A549 (cell line): ENCODE data around the gene BSND. TPM values are rescaled to one million over a fixed set of nuclear protein-coding genes. Genes with fewer than 3 reads are reported as not detected.

Source experiments
- ATAC-seq, 2 experiments: fragments of 200-7000 bp in 1 of 2; fragments of >200 bp in 1 of 2; cut with Nextera tagmentation in 1 of 2; cut with Tn5 transposase in 1 of 2; 3 replicates each; pipeline versions ENCODE4 v1.8.0 to v1.9.1; 2018 to 2020; ENCODE audit warnings: mild to moderate bottlenecking in 1 of 2, moderate library complexity in 1 of 2
- CTCF ChIA-PET: fragments of 300-600 bp; sonication (Branson Sonifier 250); formaldehyde crosslinking; extraction: SDS; loops from one replicate; lab custom pipeline; 2021; ENCODE audit warnings: antibody characterized with exemption, inconsistent platforms; lab: Yijun Ruan, JAX
- POLR2A ChIA-PET: fragments of 350-600 bp; formaldehyde crosslinking; extraction: SDS; loops from one replicate; lab custom pipeline; 2021; ENCODE audit warnings: antibody characterized with exemption, inconsistent platforms; lab: Yijun Ruan, JAX
- DNase-seq, 2 experiments: peaks; one replicate each; pipeline versions ENCODE4 v3.0.0 to v3.0.0-alpha.2; 2011 to 2016; ENCODE audit warnings: low read depth in 1 of 2, low spot score in 1 of 2
- FAIRE-seq: peaks from 2 replicates; lab custom pipeline; 2011; peaks lifted over from hg19 to GRCh38; lab: Jason Lieb, UNC
- H3K27ac ChIP-seq, 2 experiments: fragments of >200 bp; sonication (Bioruptor Twin); formaldehyde crosslinking; 3 replicates each; pipeline ENCODE4 v1.5.1; 2016 to 2017
- H3K4me1 ChIP-seq: fragments of >200 bp; sonication (Bioruptor Twin); formaldehyde crosslinking; 3 replicates; pipeline ENCODE4 v1.6.1; 2016
- H3K4me2 ChIP-seq: fragments of >200 bp; sonication (Bioruptor Twin); formaldehyde crosslinking; 3 replicates; pipeline ENCODE4 v1.6.1; 2016
- H3K4me3 ChIP-seq: fragments of >200 bp; sonication (Bioruptor Twin); formaldehyde crosslinking; 3 replicates; pipeline ENCODE4 v1.5.1; 2016
- H3K9me3 ChIP-seq: fragments of >200 bp; sonication (Bioruptor Twin); formaldehyde crosslinking; 3 replicates; pipeline ENCODE4 v1.6.1; 2016
- BHLHE40 ChIP-seq: IDR thresholded peaks from 2 replicates; pipeline ENCODE4 v1.6.1; 2012; ENCODE audit warnings: low read depth, low read length, inconsistent platforms
- CEBPB ChIP-seq, 2 experiments: fragments of >200 bp in 1 of 2; sonication (Bioruptor Twin) in 1 of 2; formaldehyde crosslinking in 1 of 2; IDR thresholded peaks; 2 replicates each; pipeline ENCODE4 v1.6.1; 2012 to 2016
- CHD2 ChIP-seq: fragments of 150-350 bp; IDR thresholded peaks from 2 replicates; pipeline ENCODE4 v1.6.1; 2014; ENCODE audit warnings: low read length; ENCODE audit not compliant: partially characterized antibody
- EHMT2 ChIP-seq: fragments of 200-600 bp; sonication (generic); IDR thresholded peaks from 2 replicates; pipeline ENCODE4 v1.6.1; 2016; ENCODE audit warnings: antibody characterized with exemption, low read depth, mild to moderate bottlenecking, moderate library complexity
- EP300 ChIP-seq, 2 experiments: fragments of >200 bp; sonication (Bioruptor Twin); formaldehyde crosslinking; IDR thresholded peaks; 2 replicates in 1 of 2; 3 replicates in 1 of 2; pipeline ENCODE4 v1.6.1; 2016 to 2017
- FOSL2 ChIP-seq, 2 experiments: fragments of 450-650 bp in 1 of 2; fragments of >200 bp in 1 of 2; sonication (Bioruptor Twin) in 1 of 2; formaldehyde crosslinking; IDR thresholded peaks; 2 replicates each; pipeline versions ENCODE4 v1.5.0 to v1.6.1; 2016 to 2020; ENCODE audit warnings: mild to moderate bottlenecking in 1 of 2, moderate library complexity in 1 of 2
- FOXS1 ChIP-seq: fragments of 250-450 bp; sonication (Bioruptor Pico); IDR thresholded peaks from 2 replicates; pipeline ENCODE4 v1.5.0; 2020; ENCODE audit warnings: mild to moderate bottlenecking, moderate library complexity
- GATA3 ChIP-seq: IDR thresholded peaks from 2 replicates; pipeline ENCODE4 v1.6.1; 2012; ENCODE audit warnings: borderline replicate concordance
- HDAC2 ChIP-seq: fragments of 200-600 bp; sonication (generic); IDR thresholded peaks from 2 replicates; pipeline ENCODE4 v1.6.1; 2016
- HOXA7 ChIP-seq: fragments of 250-450 bp; sonication (Bioruptor Pico); IDR thresholded peaks from 2 replicates; pipeline ENCODE4 v1.5.0; 2020; ENCODE audit warnings: mild to moderate bottlenecking, moderate library complexity
- HOXB5 ChIP-seq: fragments of 250-450 bp; sonication (Bioruptor Pico); IDR thresholded peaks from 2 replicates; pipeline ENCODE4 v1.5.0; 2020; ENCODE audit warnings: mild to moderate bottlenecking, moderate library complexity
- JUN ChIP-seq, 2 experiments: fragments of >200 bp; sonication (Bioruptor Twin); formaldehyde crosslinking; IDR thresholded peaks; 2 replicates in 1 of 2; 3 replicates in 1 of 2; pipeline ENCODE4 v1.6.1; 2016 to 2017
- KDM5A ChIP-seq: fragments of 200-600 bp; sonication (generic); IDR thresholded peaks from 2 replicates; pipeline ENCODE4 v1.6.1; 2016; ENCODE audit warnings: antibody characterized with exemption, mild to moderate bottlenecking
- MAZ ChIP-seq: fragments of 150-350 bp; IDR thresholded peaks from 2 replicates; pipeline ENCODE4 v1.6.1; 2014; ENCODE audit warnings: antibody characterized with exemption, low read depth, low read length, borderline replicate concordance
- NFE2L2 ChIP-seq: fragments of 150-350 bp; conservative IDR thresholded peaks from 2 replicates; pipeline ENCODE4 v1.6.1; 2014; ENCODE audit warnings: low read length
- PHF8 ChIP-seq: fragments of 200-600 bp; sonication (generic); IDR thresholded peaks from 2 replicates; pipeline ENCODE4 v1.6.1; 2016; ENCODE audit warnings: low read depth, mild to moderate bottlenecking, antibody characterized with exemption, moderate library complexity, borderline replicate concordance
- POLR2A ChIP-seq: IDR thresholded peaks from 2 replicates; pipeline ENCODE4 v1.6.1; 2012; ENCODE audit warnings: mild to moderate bottlenecking, low read length
- POLR2AphosphoS2 ChIP-seq: conservative IDR thresholded peaks from 2 replicates; pipeline ENCODE4 v1.6.1; 2012; ENCODE audit warnings: low read length, improper control_type of control experiment, inconsistent platforms
- RAD21 ChIP-seq, 2 experiments: fragments of >200 bp in 1 of 2; sonication (Bioruptor Twin) in 1 of 2; formaldehyde crosslinking in 1 of 2; IDR thresholded peaks in 1 of 2; conservative IDR thresholded peaks in 1 of 2; 2 replicates in 1 of 2; 3 replicates in 1 of 2; pipeline ENCODE4 v1.6.1; 2012 to 2018; ENCODE audit warnings: inconsistent platforms in 1 of 2
- RCOR1 ChIP-seq: fragments of 150-350 bp; IDR thresholded peaks from 2 replicates; pipeline ENCODE4 v1.6.1; 2014; ENCODE audit warnings: antibody characterized with exemption, low read length, low read depth
- RNF2 ChIP-seq: fragments of 200-600 bp; sonication (generic); IDR thresholded peaks from 2 replicates; pipeline ENCODE4 v1.6.1; 2016; ENCODE audit warnings: low read depth, mild to moderate bottlenecking, antibody characterized with exemption, moderate library complexity, borderline replicate concordance
- SMC3 ChIP-seq: fragments of >200 bp; sonication (Bioruptor Twin); formaldehyde crosslinking; IDR thresholded peaks from 3 replicates; pipeline ENCODE4 v1.6.1; 2018; ENCODE audit warnings: inconsistent platforms
- TP53 ChIP-seq: fragments of 250-450 bp; sonication (Bioruptor Pico); IDR thresholded peaks from 2 replicates; pipeline ENCODE4 v1.5.0; 2021; ENCODE audit warnings: mild to moderate bottlenecking, moderate library complexity
- ZFP36 ChIP-seq: fragments of 450-650 bp; IDR thresholded peaks from 2 replicates; pipeline ENCODE4 v1.6.1; 2014; ENCODE audit warnings: borderline replicate concordance; ENCODE audit not compliant: partially characterized antibody
- WGBS: methylation state at CpG from one replicate; pipeline ENCODE4 v1.1.6; 2017; ENCODE audit errors: missing lambda C conversion rate; 5-methylcytosine and 5-hydroxymethylcytosine counted together
- polyA plus RNA-seq, 4 experiments: library from polyadenylated mRNA; depleted of rRNA in 3 of 4; stranded (reverse); fragments of >200 nt; fragmentation: RNase III in 1 of 4; extraction: RNeasy Plus Mini Kit Qiagen cat#74134 plus additional on column Dnase treatment in 1 of 4; gene quantifications; 2 replicates in 3 of 4; 3 replicates in 1 of 4; pipeline ENCODE4 v1.2.3, GENCODE V29; 2011 to 2017
- TF ChIP-seq, protein P1 (sequence below): fragments of 150-350 bp; IDR thresholded peaks from 2 replicates; pipeline ENCODE4 v1.6.1; 2014; ENCODE audit warnings: low read depth, mild to moderate bottlenecking, low read length
- TF ChIP-seq, protein P2 (sequence below): fragments of >200 bp; sonication (Bioruptor Twin); formaldehyde crosslinking; IDR thresholded peaks from 3 replicates; pipeline ENCODE4 v1.6.1; 2016
- TF ChIP-seq, protein P3 (sequence below): fragments of 200-600 bp; sonication (generic); IDR thresholded peaks from 2 replicates; pipeline ENCODE4 v1.6.1; 2016; ENCODE audit warnings: antibody characterized with exemption, mild to moderate bottlenecking, moderate library complexity
- TF ChIP-seq, protein P4 (sequence below): fragments of >200 bp; sonication (Bioruptor Twin); formaldehyde crosslinking; IDR thresholded peaks from 3 replicates; pipeline ENCODE4 v1.5.1; 2016

Gene BSND
- polyA plus RNA-seq, 2 of the 4 experiments (the other 2 are of a cell fraction) = not detected

DNA sequence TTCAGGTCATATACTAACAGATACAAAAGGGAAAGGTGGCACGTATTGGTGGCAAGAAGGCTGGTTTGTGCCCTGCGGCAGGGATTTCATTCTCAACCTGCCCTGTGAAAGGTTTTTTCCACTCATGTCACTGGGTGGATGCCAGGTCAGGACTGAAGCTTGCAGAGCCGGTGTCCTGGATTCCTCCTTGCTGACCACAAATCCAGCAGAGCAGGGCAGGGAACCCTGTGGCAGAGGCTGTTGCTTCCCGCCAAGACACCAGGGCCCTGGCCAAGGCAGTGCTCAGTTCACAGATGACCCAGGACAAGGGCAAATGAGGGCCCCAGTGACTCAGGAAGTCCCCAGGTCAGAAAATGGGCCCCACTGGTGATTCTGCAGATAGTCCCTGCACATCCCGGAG, 16.4 kb downstream of the BSND start:
- no peak overlapping the region for H3K4me3 ChIP-seq
- TF ChIP-seq GATA3 (no peak), FOSL2 (IDR thresholded peaks at IDR 0.05) (no peak), FOSL2 (CRISPR knock-in tag; IDR thresholded peaks at IDR 0.05) (no peak), ZFP36 (no peak), NFE2L2 (no peak), RNF2 (no peak), FOXS1 (CRISPR knock-in tag) (no peak), RCOR1 (no peak), CHD2 (no peak), BHLHE40 (no peak), SMC3 (no peak), POLR2AphosphoS2 (no peak), JUN (IDR thresholded peaks at IDR 0.05) (no peak), KDM5A (no peak), HOXA7 (CRISPR knock-in tag) (no peak), EP300 (IDR thresholded peaks at IDR 0.05) (no peak), HDAC2 (no peak), TP53 (CRISPR knock-in tag) (no peak)
- TF ChIP-seq, protein P1, sequence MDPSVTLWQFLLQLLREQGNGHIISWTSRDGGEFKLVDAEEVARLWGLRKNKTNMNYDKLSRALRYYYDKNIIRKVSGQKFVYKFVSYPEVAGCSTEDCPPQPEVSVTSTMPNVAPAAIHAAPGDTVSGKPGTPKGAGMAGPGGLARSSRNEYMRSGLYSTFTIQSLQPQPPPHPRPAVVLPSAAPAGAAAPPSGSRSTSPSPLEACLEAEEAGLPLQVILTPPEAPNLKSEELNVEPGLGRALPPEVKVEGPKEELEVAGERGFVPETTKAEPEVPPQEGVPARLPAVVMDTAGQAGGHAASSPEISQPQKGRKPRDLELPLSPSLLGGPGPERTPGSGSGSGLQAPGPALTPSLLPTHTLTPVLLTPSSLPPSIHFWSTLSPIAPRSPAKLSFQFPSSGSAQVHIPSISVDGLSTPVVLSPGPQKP = no peak
- TF ChIP-seq, protein P2, sequence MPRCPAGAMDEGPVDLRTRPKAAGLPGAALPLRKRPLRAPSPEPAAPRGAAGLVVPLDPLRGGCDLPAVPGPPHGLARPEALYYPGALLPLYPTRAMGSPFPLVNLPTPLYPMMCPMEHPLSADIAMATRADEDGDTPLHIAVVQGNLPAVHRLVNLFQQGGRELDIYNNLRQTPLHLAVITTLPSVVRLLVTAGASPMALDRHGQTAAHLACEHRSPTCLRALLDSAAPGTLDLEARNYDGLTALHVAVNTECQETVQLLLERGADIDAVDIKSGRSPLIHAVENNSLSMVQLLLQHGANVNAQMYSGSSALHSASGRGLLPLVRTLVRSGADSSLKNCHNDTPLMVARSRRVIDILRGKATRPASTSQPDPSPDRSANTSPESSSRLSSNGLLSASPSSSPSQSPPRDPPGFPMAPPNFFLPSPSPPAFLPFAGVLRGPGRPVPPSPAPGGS = no peak
- TF ChIP-seq, protein P3, sequence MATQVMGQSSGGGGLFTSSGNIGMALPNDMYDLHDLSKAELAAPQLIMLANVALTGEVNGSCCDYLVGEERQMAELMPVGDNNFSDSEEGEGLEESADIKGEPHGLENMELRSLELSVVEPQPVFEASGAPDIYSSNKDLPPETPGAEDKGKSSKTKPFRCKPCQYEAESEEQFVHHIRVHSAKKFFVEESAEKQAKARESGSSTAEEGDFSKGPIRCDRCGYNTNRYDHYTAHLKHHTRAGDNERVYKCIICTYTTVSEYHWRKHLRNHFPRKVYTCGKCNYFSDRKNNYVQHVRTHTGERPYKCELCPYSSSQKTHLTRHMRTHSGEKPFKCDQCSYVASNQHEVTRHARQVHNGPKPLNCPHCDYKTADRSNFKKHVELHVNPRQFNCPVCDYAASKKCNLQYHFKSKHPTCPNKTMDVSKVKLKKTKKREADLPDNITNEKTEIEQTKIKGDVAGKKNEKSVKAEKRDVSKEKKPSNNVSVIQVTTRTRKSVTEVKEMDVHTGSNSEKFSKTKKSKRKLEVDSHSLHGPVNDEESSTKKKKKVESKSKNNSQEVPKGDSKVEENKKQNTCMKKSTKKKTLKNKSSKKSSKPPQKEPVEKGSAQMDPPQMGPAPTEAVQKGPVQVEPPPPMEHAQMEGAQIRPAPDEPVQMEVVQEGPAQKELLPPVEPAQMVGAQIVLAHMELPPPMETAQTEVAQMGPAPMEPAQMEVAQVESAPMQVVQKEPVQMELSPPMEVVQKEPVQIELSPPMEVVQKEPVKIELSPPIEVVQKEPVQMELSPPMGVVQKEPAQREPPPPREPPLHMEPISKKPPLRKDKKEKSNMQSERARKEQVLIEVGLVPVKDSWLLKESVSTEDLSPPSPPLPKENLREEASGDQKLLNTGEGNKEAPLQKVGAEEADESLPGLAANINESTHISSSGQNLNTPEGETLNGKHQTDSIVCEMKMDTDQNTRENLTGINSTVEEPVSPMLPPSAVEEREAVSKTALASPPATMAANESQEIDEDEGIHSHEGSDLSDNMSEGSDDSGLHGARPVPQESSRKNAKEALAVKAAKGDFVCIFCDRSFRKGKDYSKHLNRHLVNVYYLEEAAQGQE = no peak
- H3K4me2 ChIP-seq = no peak overlapping the region
- POLR2A ChIA-PET = no interaction called here
- CTCF ChIA-PET = interaction anchor here (0.6 to 4.2 kb wide), 4 partner anchors 12 to 70 kb away, joined by 3 to 17 read pairs (median 7); no protein-coding TSS in a partner anchor
- no peak for DNase-seq
- WGBS = 83% methylated on average over 5 of the region's 5 CpGs
- no peak for FAIRE-seq
- no peak overlapping the region for H3K27ac ChIP-seq
- no peak for ATAC-seq
- H3K9me3 ChIP-seq = no peaks in the 10 kb centered on the region
- no peaks in the 10 kb centered on the region for H3K4me1 ChIP-seq

DNA sequence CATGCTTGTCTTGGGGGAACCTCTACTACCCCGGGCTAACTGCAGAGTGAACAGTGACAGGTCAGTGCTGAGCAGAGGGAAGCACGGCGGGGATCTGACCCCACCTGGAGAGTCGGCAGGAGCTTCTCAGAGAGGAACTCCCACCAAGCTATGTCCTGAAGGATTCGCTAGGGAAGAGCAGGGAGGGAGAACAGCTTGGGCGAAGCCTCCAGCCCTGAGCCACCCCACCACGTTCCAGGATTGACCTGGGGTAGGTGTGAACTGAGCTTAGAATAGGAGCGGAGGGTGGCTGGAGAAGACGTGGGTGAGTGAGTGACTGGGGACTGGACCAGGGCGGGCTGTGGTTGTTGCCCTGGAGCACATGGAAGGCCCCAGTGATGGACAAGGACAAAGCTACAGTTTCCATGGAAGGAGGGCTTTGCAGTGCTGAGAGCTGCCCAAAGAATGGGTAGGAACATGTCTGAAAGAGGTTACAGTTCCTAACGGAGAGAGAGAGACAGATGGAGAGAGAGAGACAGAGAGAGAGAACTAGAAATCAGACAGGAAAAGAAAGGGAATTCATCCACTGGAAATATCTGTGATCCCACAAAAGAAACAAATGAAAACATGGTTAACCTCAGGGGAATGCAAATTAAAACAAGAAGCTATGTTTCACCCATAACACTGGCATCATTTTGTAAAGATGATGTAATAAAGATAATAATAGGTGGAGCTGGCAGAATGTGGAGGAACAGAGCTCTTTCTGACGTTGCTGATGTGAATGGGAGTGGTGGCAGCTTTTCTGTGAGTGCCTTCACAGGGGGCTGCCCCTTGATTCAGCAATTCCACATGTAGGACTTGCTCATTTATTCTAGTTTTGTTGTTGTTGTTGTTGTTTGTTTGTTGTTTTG, 17.2 kb downstream of the BSND start:
- H3K27ac ChIP-seq = no peak overlapping the region
- FAIRE-seq = no peak
- no peaks in the 10 kb centered on the region for H3K4me1 ChIP-seq
- no peaks in the 10 kb centered on the region for H3K9me3 ChIP-seq
- 0 out of 6 replicates have a peak, but pooled peaks of 1 of the 2 experiments have one; percentile 23 for ATAC-seq
- ChIA-PET CTCF (interaction anchor here (1.1 to 4.2 kb wide), 6 partner anchors 9 to 71 kb away, joined by 4 to 17 read pairs (median 8); no protein-coding TSS in a partner anchor), POLR2A (no interaction called here)
- no peak for DNase-seq
- no peak overlapping the region for H3K4me3 ChIP-seq
- no peak overlapping the region for H3K4me2 ChIP-seq
- WGBS = 51% methylated on average over 11 of the region's 12 CpGs
- no peak for TF ChIP-seq HOXB5 (CRISPR knock-in tag)
- TF ChIP-seq RCOR1 = no peak
- no peak for TF ChIP-seq MAZ
- TF ChIP-seq POLR2A = no peak
- TF ChIP-seq, protein P4, sequence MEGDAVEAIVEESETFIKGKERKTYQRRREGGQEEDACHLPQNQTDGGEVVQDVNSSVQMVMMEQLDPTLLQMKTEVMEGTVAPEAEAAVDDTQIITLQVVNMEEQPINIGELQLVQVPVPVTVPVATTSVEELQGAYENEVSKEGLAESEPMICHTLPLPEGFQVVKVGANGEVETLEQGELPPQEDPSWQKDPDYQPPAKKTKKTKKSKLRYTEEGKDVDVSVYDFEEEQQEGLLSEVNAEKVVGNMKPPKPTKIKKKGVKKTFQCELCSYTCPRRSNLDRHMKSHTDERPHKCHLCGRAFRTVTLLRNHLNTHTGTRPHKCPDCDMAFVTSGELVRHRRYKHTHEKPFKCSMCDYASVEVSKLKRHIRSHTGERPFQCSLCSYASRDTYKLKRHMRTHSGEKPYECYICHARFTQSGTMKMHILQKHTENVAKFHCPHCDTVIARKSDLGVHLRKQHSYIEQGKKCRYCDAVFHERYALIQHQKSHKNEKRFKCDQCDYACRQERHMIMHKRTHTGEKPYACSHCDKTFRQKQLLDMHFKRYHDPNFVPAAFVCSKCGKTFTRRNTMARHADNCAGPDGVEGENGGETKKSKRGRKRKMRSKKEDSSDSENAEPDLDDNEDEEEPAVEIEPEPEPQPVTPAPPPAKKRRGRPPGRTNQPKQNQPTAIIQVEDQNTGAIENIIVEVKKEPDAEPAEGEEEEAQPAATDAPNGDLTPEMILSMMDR = no peak
- TF ChIP-seq CEBPB (IDR thresholded peaks at IDR 0.05) = no peak
- TF ChIP-seq EHMT2 = no peak
- no peak for TF ChIP-seq RNF2
- TF ChIP-seq PHF8 = no peak
- TF ChIP-seq RAD21 (conservative IDR thresholded peaks at IDR 0.05 in 1 of 2, IDR thresholded peaks at IDR 0.05 in 1 of 2) = no peak
